SH-SY5Y (cell line): ENCODE measurements around the gene TRPC5OS.

Experiments used
- GATA2 ChIP-seq: IDR thresholded peaks from 2 replicates; pipeline ENCODE4 v1.6.1; 2011; ENCODE audit warnings: mild to moderate bottlenecking, low read depth, low read length
- GATA3 ChIP-seq: IDR thresholded peaks from 2 replicates; pipeline ENCODE4 v1.6.1; 2011; ENCODE audit warnings: low read depth, mild to moderate bottlenecking, low read length, moderate library complexity

TRPC5OS gene

GRCh38 chrX:111876646-111877045 is 665 bp downstream of the TRPC5OS start:
- TF ChIP-seq GATA2: no peak
- TF ChIP-seq GATA3: no peak

- TF ChIP-seq GATA3 (no peak), GATA2 (no peak)
Measured at GRCh38 chrX:111877681-111878080, 1.7 kb downstream of the TRPC5OS start.

GRCh38 chrX:111880735-111881134 is 4.8 kb downstream of the TRPC5OS start:
- TF ChIP-seq GATA2 (no peak), GATA3 (no peak)

GRCh38 chrX:111881715-111882114 is 5.7 kb downstream of the TRPC5OS start:
- TF ChIP-seq GATA2: no peak

GRCh38 chrX:111886678-111887077 is 10.7 kb downstream of the TRPC5OS start:
- TF ChIP-seq GATA3 (no peak), GATA2 (no peak)

GRCh38 chrX:111888600-111888999 is 12.6 kb downstream of the TRPC5OS start:
- TF ChIP-seq GATA2: no peak
- no peak for TF ChIP-seq GATA3

GRCh38 chrX:111892375-111892774 is 16.4 kb downstream of the TRPC5OS start:
- TF ChIP-seq GATA2: no peak
- no peak for TF ChIP-seq GATA3

- no peak for TF ChIP-seq GATA2
- no peak for TF ChIP-seq GATA3
Measured at GRCh38 chrX:111896148-111896547, 20.2 kb downstream of the TRPC5OS start.

GRCh38 chrX:111914398-111915090 is 38.6 kb downstream of the TRPC5OS start:
- TF ChIP-seq GATA3 (no peak), GATA2 (no peak)

- no peak for TF ChIP-seq GATA2
Measured at GRCh38 chrX:111917591-111917990, 41.6 kb downstream of the TRPC5OS start.

GRCh38 chrX:111928456-111928855 is 52.5 kb downstream of the TRPC5OS start:
- no peak for TF ChIP-seq GATA2
- no peak for TF ChIP-seq GATA3
